ENCODE measurements around the gene PDCD2L. TPM values are rescaled to one million over a fixed set of nuclear protein-coding genes. Genes with fewer than 3 reads are reported as not detected.
A peak's percentile ranks its signal among the peaks of the same experiment; 100 is the strongest.

PDCD2L gene
- total RNA-seq, 2 donors from 2014 or later, result 23.2 to 34.4 TPM

DNA sequence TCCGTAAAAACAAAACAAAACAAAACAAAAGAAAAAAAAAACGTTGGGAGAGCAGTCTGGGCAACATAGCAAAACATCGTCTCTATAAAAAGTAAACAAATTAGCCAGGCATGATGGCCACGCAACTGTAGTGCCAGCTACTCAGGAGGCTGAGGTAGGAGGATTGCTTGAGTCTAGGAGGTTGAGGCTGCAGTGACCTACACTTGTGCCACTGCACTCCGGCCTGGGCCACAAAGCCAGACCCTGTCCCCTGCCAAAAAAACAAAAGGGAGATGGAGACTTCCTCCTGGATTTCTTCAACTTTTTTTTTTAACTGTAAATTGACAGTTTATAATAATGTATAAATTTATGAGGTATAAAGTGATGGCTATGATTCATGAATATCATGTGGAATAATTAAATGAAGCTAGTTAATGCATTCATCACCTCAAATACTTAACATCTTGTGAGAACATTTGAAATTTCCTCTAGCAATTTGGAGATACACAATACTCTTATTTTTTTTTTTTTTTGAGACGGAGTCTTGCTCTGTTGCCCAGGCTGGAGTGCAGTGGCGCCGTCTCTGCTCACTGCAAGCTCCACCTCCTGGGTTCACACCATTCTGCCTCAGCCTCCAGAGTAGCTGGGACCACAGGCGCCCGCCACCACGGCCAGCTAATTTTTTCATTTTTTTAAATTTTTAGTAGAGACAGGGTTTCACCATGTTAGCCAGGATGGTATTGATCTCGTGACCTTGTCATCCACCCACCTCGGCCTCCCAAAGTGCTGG is 1.9 kb downstream of the PDCD2L start:
- DNase-seq, result no peak
- peak overlapping the region; percentile 5 for H3K27ac Mint-ChIP-seq
- H3K4me3 Mint-ChIP-seq, result peak overlapping the region in 1 of 2 donors; percentile 98
- no peaks in the 10 kb centered on the region for H3K27me3 Mint-ChIP-seq (ENCODE audit: low read depth)
- H3K4me1 Mint-ChIP-seq (ENCODE audit: low read depth), result peaks cover 19% of the 10 kb centered on the region
- H3K9me3 Mint-ChIP-seq, result no peaks in the 10 kb centered on the region
- peaks cover 8 to 10% of the 10 kb centered on the region in 2 donors for H3K36me3 Mint-ChIP-seq (ENCODE audit: insufficient read depth in 2 of 2)
- ATAC-seq (replicated peaks in 1 of 2), result no peak

GRCh38 chr19:34408411-34408810 is 4.2 kb downstream of the PDCD2L start:
- Mint-ChIP-seq H3K4me3 (no peak overlapping the region), H3K27me3 (ENCODE audit: low read depth) (no peaks in the 10 kb centered on the region), H3K9me3 (no peaks in the 10 kb centered on the region), H3K27ac (no peak overlapping the region), H3K4me1 (ENCODE audit: low read depth) (peaks cover 19% of the 10 kb centered on the region), H3K36me3 (ENCODE audit: insufficient read depth in 2 of 2) (peaks cover 8 to 15% of the 10 kb centered on the region in 2 donors)
- DNase-seq (no peak), ATAC-seq (replicated peaks in 1 of 2) (no peak)

DNA sequence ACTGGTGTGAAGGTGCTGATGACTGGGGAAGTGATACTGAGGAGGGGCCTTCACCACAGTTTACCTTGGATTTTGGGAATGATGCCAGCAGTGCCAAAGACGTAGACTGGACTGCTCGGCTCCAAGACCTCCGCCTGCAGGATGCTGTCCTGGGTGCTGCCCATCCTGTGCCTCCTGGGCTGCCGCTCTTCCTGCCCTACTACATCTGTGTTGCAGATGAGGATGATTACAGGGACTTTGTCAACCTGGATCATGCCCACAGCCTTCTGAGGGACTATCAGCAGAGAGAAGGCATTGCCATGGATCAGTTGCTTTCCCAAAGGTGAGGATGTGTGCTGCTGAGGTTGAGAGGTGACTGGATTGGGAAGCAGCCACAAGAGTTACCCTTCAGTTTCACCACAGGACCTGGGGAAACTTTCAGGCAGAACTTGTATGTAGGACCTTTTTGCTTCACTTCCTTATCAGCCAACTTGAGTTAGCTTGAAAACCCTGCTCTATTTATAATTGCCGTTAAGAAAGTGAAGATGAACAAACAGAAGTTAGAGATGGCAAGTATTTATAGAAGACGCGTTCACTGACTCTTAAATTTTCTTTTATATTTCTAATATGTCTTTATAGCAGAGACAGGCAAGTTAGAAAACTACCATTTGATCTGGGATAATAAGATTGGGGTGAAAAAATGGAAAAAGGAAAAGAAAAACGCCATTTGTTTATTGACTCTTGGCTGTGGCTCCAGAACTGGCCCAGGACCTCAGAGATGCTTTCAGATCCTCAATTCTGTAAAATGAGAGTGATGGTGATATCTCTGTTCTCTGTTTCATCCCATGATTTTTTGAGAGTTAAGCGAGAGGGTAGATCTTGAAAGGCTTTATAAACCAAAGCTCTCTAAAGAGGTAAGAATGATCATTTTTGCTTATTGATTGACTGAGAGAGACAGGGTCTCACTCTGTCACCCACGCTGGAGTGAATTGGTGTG is 5.3 kb downstream of the PDCD2L start:
- Mint-ChIP-seq H3K27ac (no peak overlapping the region), H3K4me3 (no peak overlapping the region), H3K4me1 (ENCODE audit: low read depth) (peaks cover 19% of the 10 kb centered on the region), H3K27me3 (ENCODE audit: low read depth) (no peaks in the 10 kb centered on the region), H3K9me3 (no peaks in the 10 kb centered on the region), H3K36me3 (ENCODE audit: insufficient read depth in 2 of 2) (peaks cover 8 to 17% of the 10 kb centered on the region in 2 donors)
- no peak for ATAC-seq (replicated peaks in 1 of 2)
- no peak for DNase-seq

GRCh38 chr19:34411216-34411615 is 7.0 kb downstream of the PDCD2L start:
- no peaks in the 10 kb centered on the region for H3K27me3 Mint-ChIP-seq (ENCODE audit: low read depth)
- peaks cover 8 to 23% of the 10 kb centered on the region in 2 donors for H3K36me3 Mint-ChIP-seq (ENCODE audit: insufficient read depth in 2 of 2)
- H3K27ac Mint-ChIP-seq, result no peak overlapping the region
- H3K4me3 Mint-ChIP-seq, result no peak overlapping the region
- H3K4me1 Mint-ChIP-seq (ENCODE audit: low read depth), result peaks cover 12% of the 10 kb centered on the region
- no peak for ATAC-seq (replicated peaks in 1 of 2)
- DNase-seq, result no peak
- no peaks in the 10 kb centered on the region for H3K9me3 Mint-ChIP-seq

DNA sequence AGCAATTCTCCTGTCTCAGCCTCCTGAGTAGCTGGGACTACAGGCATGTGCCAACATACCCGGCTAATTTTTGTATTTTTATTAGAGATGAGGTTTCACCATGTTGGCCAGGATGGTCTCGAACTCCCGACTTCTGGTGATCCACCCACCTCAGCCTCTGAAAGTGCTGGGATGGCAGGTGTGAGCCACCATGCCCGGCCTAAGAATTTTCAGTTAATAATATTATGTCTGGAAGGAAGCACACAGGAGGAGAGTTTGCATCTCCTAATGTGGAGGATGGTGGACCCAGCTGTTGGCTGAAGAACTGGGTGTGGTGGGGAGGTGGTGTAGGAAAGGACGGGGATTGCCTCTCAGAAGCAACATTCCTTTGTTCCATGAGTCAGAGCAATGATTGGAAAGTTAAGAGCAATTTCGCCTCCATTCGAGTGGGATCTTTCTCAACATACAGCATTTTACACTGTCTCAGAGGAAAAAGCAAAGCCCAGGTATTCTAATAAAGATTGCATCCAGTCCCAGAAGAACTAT is 11.9 kb downstream of the PDCD2L start:
- H3K4me3 Mint-ChIP-seq, result no peak overlapping the region
- peaks cover 5% of the 10 kb centered on the region for H3K4me1 Mint-ChIP-seq (ENCODE audit: low read depth)
- no peaks in the 10 kb centered on the region for H3K9me3 Mint-ChIP-seq
- ATAC-seq (replicated peaks in 1 of 2), result no peak
- H3K27me3 Mint-ChIP-seq (ENCODE audit: low read depth), result no peaks in the 10 kb centered on the region
- H3K36me3 Mint-ChIP-seq (ENCODE audit: insufficient read depth in 2 of 2), result peaks cover 2 to 29% of the 10 kb centered on the region in 2 donors
- no peak overlapping the region for H3K27ac Mint-ChIP-seq
- no peak for DNase-seq

DNA sequence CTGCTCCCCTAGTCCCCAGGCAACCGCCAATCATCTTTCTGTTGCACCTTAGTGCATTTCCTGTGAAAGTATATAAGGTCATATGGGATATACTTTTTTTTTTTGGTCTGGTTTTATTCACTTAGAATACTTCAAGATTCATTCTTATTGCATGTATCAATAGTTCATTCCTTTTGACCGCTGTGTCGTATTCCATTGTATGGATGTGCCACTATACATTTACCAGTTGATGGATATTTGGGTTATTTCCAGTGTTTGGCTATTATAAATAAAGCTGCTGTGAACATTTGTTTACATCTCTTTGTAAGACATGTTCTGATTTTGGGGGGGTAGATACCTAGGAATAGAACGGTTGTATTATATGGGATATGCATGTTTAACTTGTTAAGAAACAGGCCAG is 14.1 kb downstream of the PDCD2L start:
- Mint-ChIP-seq H3K4me1 (ENCODE audit: low read depth) (peaks cover 5% of the 10 kb centered on the region), H3K36me3 (ENCODE audit: insufficient read depth in 2 of 2) (peaks cover 2 to 26% of the 10 kb centered on the region in 2 donors), H3K4me3 (no peak overlapping the region), H3K27ac (no peak overlapping the region), H3K27me3 (ENCODE audit: low read depth) (no peaks in the 10 kb centered on the region), H3K9me3 (no peaks in the 10 kb centered on the region)
- DNase-seq (no peak), ATAC-seq (replicated peaks in 1 of 2) (no peak)

GRCh38 chr19:34426096-34426661 is 22.0 kb downstream of the PDCD2L start:
- peaks cover 2 to 11% of the 10 kb centered on the region in 2 donors for H3K36me3 Mint-ChIP-seq (ENCODE audit: insufficient read depth in 2 of 2)
- H3K4me1 Mint-ChIP-seq (ENCODE audit: low read depth), result peaks cover 26% of the 10 kb centered on the region
- no peak overlapping the region for H3K4me3 Mint-ChIP-seq
- no peak for DNase-seq
- H3K27me3 Mint-ChIP-seq (ENCODE audit: low read depth), result no peaks in the 10 kb centered on the region
- no peak for ATAC-seq (replicated peaks in 1 of 2)
- no peak overlapping the region for H3K27ac Mint-ChIP-seq
- H3K9me3 Mint-ChIP-seq, result no peaks in the 10 kb centered on the region

DNA sequence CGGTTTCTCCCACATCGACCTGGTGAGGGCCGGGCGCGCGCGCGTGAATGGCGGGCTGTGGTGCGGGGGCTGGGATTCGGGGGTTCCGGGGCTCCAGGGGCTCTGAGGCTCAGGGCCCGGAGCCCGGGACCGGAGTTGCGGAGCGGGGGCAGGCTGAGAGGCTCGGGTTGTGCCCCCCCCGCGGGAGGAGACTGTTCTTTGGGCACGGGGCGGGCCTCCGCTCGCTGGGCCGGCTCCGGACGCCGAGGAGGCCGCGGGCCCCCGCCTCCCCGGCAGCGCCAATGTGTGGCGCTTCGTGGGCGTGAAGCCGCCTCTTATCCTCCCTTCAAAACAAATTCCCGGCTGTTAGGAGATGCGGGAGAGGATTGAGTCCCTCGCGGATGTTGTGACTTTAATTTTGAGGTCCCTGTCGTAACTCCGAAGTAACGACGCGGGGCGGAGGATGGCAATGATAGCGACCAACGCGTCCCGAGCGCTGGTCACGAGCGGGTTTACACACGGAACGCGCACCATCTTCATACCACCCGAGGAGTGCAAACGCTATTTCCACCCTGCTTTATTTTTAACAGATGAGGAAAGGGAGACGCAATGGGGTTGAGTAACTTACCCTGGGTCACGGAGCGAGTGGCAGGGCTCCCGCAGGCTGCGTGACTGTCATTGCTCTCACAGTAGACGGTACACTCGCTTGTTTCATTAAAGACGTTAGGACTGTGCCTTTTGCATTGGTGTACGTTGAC is 24.5 kb downstream of the PDCD2L start:
- Mint-ChIP-seq H3K4me1 (ENCODE audit: low read depth) (peaks cover 46% of the 10 kb centered on the region), H3K4me3 (peak overlapping the region; percentile 88 to 93), H3K36me3 (ENCODE audit: insufficient read depth in 2 of 2) (peaks cover 4 to 18% of the 10 kb centered on the region in 2 donors), H3K27ac (peak overlapping the region; percentile 90), H3K9me3 (no peaks in the 10 kb centered on the region), H3K27me3 (ENCODE audit: low read depth) (no peaks in the 10 kb centered on the region)
- ATAC-seq (replicated peaks in 1 of 2) (peak; percentile 44 to 52), DNase-seq (peak; percentile 35 to 52)

- Mint-ChIP-seq H3K36me3 (ENCODE audit: insufficient read depth in 2 of 2) (peaks cover 4 to 17% of the 10 kb centered on the region in 2 donors), H3K4me3 (peak overlapping the region; percentile 88 to 93), H3K9me3 (no peaks in the 10 kb centered on the region), H3K27me3 (ENCODE audit: low read depth) (no peaks in the 10 kb centered on the region), H3K27ac (peak overlapping the region; percentile 73), H3K4me1 (ENCODE audit: low read depth) (peaks cover 53% of the 10 kb centered on the region)
- ATAC-seq (replicated peaks in 1 of 2) (no peak), DNase-seq (no peak)
These were observed 25.4 kb downstream of the PDCD2L start for GRCh38 chr19:34429553-34429952.

DNA sequence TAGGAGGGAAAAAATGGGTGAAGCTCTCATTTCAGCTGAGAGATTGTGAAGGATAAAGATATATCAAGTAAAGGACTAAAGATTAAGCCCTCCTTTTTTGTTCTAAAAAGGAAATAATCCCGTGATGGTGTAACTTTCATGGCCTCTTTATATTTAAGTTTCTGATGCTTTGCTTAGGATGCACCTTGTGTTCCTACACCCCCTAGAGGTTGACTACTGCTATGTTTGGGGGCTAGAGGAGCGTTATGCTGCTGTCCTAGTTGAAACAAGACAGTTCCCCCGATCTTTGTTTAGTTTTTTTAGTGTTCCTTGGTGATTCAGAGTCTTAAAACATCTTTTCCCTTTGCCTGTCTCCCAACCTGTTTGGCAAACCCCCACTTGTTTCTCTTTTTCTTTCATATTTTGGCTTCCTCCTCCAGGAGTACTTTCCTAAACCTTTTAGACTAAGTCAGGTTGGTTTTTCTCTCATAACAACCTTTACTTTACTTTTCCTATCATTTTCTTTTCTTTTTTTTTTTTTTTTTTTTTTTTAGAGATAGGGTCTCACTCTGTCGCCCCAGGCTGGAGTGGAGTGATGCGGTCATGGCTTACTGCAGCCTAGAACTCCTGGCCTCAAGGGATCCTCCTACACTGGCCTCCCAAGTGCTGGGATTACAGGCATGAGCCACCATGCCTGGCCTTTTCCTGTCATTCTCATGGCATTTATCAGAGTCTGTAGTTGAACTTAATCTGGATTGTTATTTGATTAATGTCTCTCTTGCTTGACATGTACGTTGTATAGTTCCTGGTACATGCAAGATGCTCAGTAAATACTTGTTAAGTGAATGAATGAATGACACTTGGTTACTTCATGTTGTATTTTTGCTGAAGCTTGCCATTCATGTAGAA is 26.8 kb downstream of the PDCD2L start:
- peak; percentile 53 to 58 for ATAC-seq (replicated peaks in 1 of 2)

DNA sequence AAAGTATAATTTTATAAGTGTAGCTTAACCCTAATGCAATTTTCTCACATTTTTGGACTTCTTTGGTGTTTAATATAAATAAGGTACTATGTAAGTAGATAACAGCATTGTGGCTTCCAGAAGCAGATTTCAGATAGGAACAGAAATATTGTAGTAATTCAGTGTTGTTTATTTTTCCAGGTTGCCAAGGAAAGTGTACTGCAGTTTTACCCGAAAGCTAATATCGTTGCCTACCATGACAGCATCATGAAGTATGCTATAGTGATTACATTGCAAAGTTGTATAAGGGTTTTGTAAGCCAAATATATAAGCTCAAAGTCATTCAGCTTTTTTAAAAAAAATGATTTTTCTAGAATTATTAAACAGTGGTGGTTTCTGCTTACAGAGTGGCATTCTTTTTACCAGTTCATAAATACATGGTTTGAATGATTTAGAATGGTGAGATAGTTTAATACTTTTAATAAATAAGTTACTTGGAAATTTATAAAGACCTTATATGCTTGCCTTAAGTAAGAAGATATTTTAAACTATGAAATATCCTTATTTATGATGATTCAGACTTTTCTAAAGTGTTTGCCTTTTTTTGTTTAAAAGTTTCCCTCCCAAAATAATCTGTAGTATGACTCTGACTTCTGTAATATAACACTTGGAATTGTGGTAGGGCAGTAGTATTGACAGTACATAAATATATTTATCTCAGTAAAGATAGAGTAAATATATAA is 27.6 kb downstream of the PDCD2L start:
- Mint-ChIP-seq H3K27me3 (ENCODE audit: low read depth) (no peaks in the 10 kb centered on the region), H3K27ac (no peak overlapping the region), H3K4me1 (ENCODE audit: low read depth) (peaks cover 54% of the 10 kb centered on the region), H3K9me3 (no peaks in the 10 kb centered on the region), H3K4me3 (peak overlapping the region in 1 of 2 donors; percentile 57), H3K36me3 (ENCODE audit: insufficient read depth in 2 of 2) (peaks cover 4 to 14% of the 10 kb centered on the region in 2 donors)
- no peak for ATAC-seq (replicated peaks in 1 of 2)
- DNase-seq, result no peak

More for the DNA sequence above, 26.8 kb downstream of the PDCD2L start:
- Mint-ChIP-seq H3K27ac (peak overlapping the region; percentile 58), H3K36me3 (ENCODE audit: insufficient read depth in 2 of 2) (peaks cover 4 to 14% of the 10 kb centered on the region in 2 donors), H3K27me3 (ENCODE audit: low read depth) (no peaks in the 10 kb centered on the region), H3K9me3 (no peaks in the 10 kb centered on the region), H3K4me1 (ENCODE audit: low read depth) (peaks cover 54% of the 10 kb centered on the region), H3K4me3 (peak overlapping the region; percentile 88 to 93)
- DNase-seq, result peak; percentile 41 to 57

All from activated T-cell treated with anti-CD3 and anti-CD28 coated beads, Interleukin-2, amount 50 U/mL, for 72 hours (primary cell).